ENCODE measurements around the gene PCAT7.

Gene PCAT7

GRCh38 chr9:94553029-94553938 lies 1.6 kb upstream of the PCAT7 start:
- H3K9ac ChIP-seq (ENCODE audit: low read depth, low read length), result no peak overlapping the region
- no peak overlapping the region for H2AFZ ChIP-seq (ENCODE audit: low read depth, low read length)
- H3K9me3 ChIP-seq (ENCODE audit: insufficient read depth, low read length, severe bottlenecking), result no peaks in the 10 kb centered on the region
- no peak overlapping the region for H3K27ac ChIP-seq (ENCODE audit: low read length)
- H3K4me1 ChIP-seq (ENCODE audit: insufficient read depth, low read length), result peaks cover 7% of the 10 kb centered on the region; the same call in 1 of the 2 replicates
- DNase-seq (no peak), ATAC-seq (ENCODE audit: insufficient read depth, low read depth) (no peak)
- H3K4me2 ChIP-seq (ENCODE audit: insufficient read depth, low read length), result no peak overlapping the region
- H4K20me1 ChIP-seq (ENCODE audit: insufficient read depth, low read length), result no peaks in the 10 kb centered on the region; the same call in 1 of the 2 replicates
- no peak overlapping the region for H3K4me3 ChIP-seq (ENCODE audit: low read depth in 1 of 2, low read length in 2 of 2)
- H3K79me2 ChIP-seq (ENCODE audit: insufficient read depth, low read length), result no peaks in the 10 kb centered on the region
- H3K27me3 ChIP-seq (ENCODE audit: insufficient read depth, low read length, poor library complexity), result peaks cover 13% of the 10 kb centered on the region
- TF ChIP-seq, protein P1, sequence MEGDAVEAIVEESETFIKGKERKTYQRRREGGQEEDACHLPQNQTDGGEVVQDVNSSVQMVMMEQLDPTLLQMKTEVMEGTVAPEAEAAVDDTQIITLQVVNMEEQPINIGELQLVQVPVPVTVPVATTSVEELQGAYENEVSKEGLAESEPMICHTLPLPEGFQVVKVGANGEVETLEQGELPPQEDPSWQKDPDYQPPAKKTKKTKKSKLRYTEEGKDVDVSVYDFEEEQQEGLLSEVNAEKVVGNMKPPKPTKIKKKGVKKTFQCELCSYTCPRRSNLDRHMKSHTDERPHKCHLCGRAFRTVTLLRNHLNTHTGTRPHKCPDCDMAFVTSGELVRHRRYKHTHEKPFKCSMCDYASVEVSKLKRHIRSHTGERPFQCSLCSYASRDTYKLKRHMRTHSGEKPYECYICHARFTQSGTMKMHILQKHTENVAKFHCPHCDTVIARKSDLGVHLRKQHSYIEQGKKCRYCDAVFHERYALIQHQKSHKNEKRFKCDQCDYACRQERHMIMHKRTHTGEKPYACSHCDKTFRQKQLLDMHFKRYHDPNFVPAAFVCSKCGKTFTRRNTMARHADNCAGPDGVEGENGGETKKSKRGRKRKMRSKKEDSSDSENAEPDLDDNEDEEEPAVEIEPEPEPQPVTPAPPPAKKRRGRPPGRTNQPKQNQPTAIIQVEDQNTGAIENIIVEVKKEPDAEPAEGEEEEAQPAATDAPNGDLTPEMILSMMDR (IDR thresholded peaks at IDR 0.05; ENCODE audit: borderline replicate concordance, extremely low read depth, low read length, poor library complexity, severe bottlenecking), result no peak
- no peak for TF ChIP-seq EZH2 (IDR thresholded peaks at IDR 0.05; ENCODE audit: borderline replicate concordance, low read depth, low read length, severe bottlenecking)
- no peaks in the 10 kb centered on the region for H3K36me3 ChIP-seq (ENCODE audit: insufficient read depth, low read length)

- Histone ChIP-seq H3K9ac (ENCODE audit: low read depth, low read length) (no peak overlapping the region), H3K36me3 (ENCODE audit: insufficient read depth, low read length) (no peaks in the 10 kb centered on the region), H3K4me2 (ENCODE audit: insufficient read depth, low read length) (0 out of 2 replicates have a peak overlapping the region, but pooled peaks have one; percentile 45), H4K20me1 (ENCODE audit: insufficient read depth, low read length) (no peaks in the 10 kb centered on the region; the same call in 1 of the 2 replicates), H2AFZ (ENCODE audit: low read depth, low read length) (no peak overlapping the region), H3K4me1 (ENCODE audit: insufficient read depth, low read length) (peaks cover 7% of the 10 kb centered on the region; the same call in 1 of the 2 replicates), H3K4me3 (ENCODE audit: low read depth in 1 of 2, low read length in 2 of 2) (no peak overlapping the region), H3K79me2 (ENCODE audit: insufficient read depth, low read length) (no peaks in the 10 kb centered on the region), H3K27me3 (ENCODE audit: insufficient read depth, low read length, poor library complexity) (peaks cover 13% of the 10 kb centered on the region), H3K9me3 (ENCODE audit: insufficient read depth, low read length, severe bottlenecking) (no peaks in the 10 kb centered on the region), H3K27ac (ENCODE audit: low read length) (no peak overlapping the region)
- no peak for ATAC-seq (ENCODE audit: insufficient read depth, low read depth)
- no peak for TF ChIP-seq EZH2 (IDR thresholded peaks at IDR 0.05; ENCODE audit: borderline replicate concordance, low read depth, low read length, severe bottlenecking)
- TF ChIP-seq, protein P1 (IDR thresholded peaks at IDR 0.05; ENCODE audit: borderline replicate concordance, extremely low read depth, low read length, poor library complexity, severe bottlenecking), result no peak
- no peak for DNase-seq
These were observed 825 bp upstream of the PCAT7 start for GRCh38 chr9:94554078-94554438.

DNA sequence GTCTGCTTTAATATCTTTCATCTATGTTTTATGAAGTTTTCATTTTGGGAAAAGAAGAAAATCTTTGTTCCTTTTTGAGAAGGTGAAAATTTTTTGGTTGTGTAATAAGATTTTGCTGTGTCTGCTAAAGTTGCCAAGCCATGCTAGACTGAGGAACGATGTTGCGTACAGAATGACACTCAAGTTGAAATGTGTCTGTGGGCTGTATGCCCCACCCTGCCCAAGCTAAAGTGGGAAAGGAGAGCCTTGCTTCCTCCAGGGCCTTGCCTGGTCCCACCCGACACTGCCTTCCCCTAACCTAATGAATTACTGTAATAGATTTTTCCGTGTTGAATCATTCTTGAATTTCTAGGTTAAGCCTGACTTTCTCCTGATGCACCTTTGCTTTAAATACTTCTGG lies 2.5 kb downstream of the PCAT7 start:
- Histone ChIP-seq H3K4me3 (ENCODE audit: low read depth in 1 of 2, low read length in 2 of 2) (no peak overlapping the region), H3K27ac (ENCODE audit: low read length) (no peak overlapping the region), H3K4me1 (ENCODE audit: insufficient read depth, low read length) (peaks cover 7% of the 10 kb centered on the region; the same call in 1 of the 2 replicates), H2AFZ (ENCODE audit: low read depth, low read length) (no peak overlapping the region), H4K20me1 (ENCODE audit: insufficient read depth, low read length) (no peaks in the 10 kb centered on the region; the same call in 1 of the 2 replicates), H3K36me3 (ENCODE audit: insufficient read depth, low read length) (no peaks in the 10 kb centered on the region), H3K4me2 (ENCODE audit: insufficient read depth, low read length) (no peak overlapping the region), H3K9me3 (ENCODE audit: insufficient read depth, low read length, severe bottlenecking) (no peaks in the 10 kb centered on the region), H3K9ac (ENCODE audit: low read depth, low read length) (no peak overlapping the region), H3K79me2 (ENCODE audit: insufficient read depth, low read length) (no peaks in the 10 kb centered on the region), H3K27me3 (ENCODE audit: insufficient read depth, low read length, poor library complexity) (peaks cover 13% of the 10 kb centered on the region)
- TF ChIP-seq, protein P1 (IDR thresholded peaks at IDR 0.05; ENCODE audit: borderline replicate concordance, extremely low read depth, low read length, poor library complexity, severe bottlenecking), result no peak
- TF ChIP-seq EZH2 (IDR thresholded peaks at IDR 0.05; ENCODE audit: borderline replicate concordance, low read depth, low read length, severe bottlenecking), result no peak
- ATAC-seq (ENCODE audit: insufficient read depth, low read depth) (no peak), DNase-seq (no peak)

All from DND-41 (cell line).